Lung (tissue), 12 donors: ENCODE data around the gene AIP. TPM values are rescaled to one million over a fixed set of nuclear protein-coding genes. Genes with fewer than 3 reads are reported as not detected.

Experiments used
- ATAC-seq: fragments of 200-7000 bp; cut with Tn5 transposase; one replicate; pipeline ENCODE4 v1.9.1; 2020; ENCODE audit warnings: moderate number of reproducible peaks; ENCODE audit not compliant: insufficient read depth, low FRiP score
- DNase-seq, 3 donors: peaks; one replicate each; pipeline ENCODE4 v3.0.0-alpha.2; 2013 to 2017
- H3K27ac ChIP-seq, 2 donors: one replicate each; pipeline ENCODE4 v1.5.1; 2013; ENCODE audit warnings: mild to moderate bottlenecking in 2 of 2, moderate library complexity in 2 of 2, control low read depth in 1 of 2, inconsistent platforms in 1 of 2, low read depth in 1 of 2, low read length in 1 of 2
- H3K27me3 ChIP-seq, 3 donors: one replicate each; pipeline ENCODE4 v1.5.1; 2013; ENCODE audit warnings: low read length in 2 of 3; ENCODE audit not compliant: control insufficient read depth in 3 of 3, insufficient read depth in 3 of 3
- H3K36me3 ChIP-seq, 4 donors: one replicate each; pipeline ENCODE4 v1.5.1; 2013; ENCODE audit warnings: low read length in 4 of 4, mild to moderate bottlenecking in 1 of 4, moderate library complexity in 1 of 4; ENCODE audit not compliant: control insufficient read depth in 4 of 4, insufficient read depth in 4 of 4
- H3K4me1 ChIP-seq, 5 donors: one replicate each; pipeline ENCODE4 v1.5.1; 2013; ENCODE audit warnings: low read length in 5 of 5, mild to moderate bottlenecking in 2 of 5, moderate library complexity in 1 of 5; ENCODE audit not compliant: control insufficient read depth in 5 of 5, insufficient read depth in 5 of 5
- H3K4me3 ChIP-seq: one replicate; pipeline ENCODE4 v1.5.1; 2013; ENCODE audit warnings: mild to moderate bottlenecking, control low read depth, moderate library complexity
- H3K9ac ChIP-seq, 2 donors: one replicate each; pipeline ENCODE4 v1.5.1; 2013; ENCODE audit warnings: low read length in 2 of 2, control low read depth in 1 of 2; ENCODE audit not compliant: insufficient read depth in 1 of 2
- H3K9me3 ChIP-seq, 4 donors: one replicate each; pipeline ENCODE4 v1.5.1; 2013; ENCODE audit warnings: low read length in 3 of 4, mild to moderate bottlenecking in 1 of 4, moderate library complexity in 1 of 4; ENCODE audit not compliant: control insufficient read depth in 4 of 4, insufficient read depth in 3 of 4
- WGBS, 2 donors: extraction: QIAGEN DNeasy Blood & Tissue Kit; methylation state at CpG; one replicate each; pipeline ENCODE4 v1.1.7; 2013; 5-methylcytosine and 5-hydroxymethylcytosine counted together
- polyA plus RNA-seq, 2 donors: library from polyadenylated mRNA; stranded (reverse); fragments of 200-250 nt; gene quantifications; one replicate each; pipeline ENCODE4 v1.2.1, GENCODE V29; 2013
- total RNA-seq, 2 donors: library from RNA; depleted of rRNA in 1 of 2; stranded (reverse); fragments of >200 nt in 1 of 2; gene quantifications; one replicate each; pipeline ENCODE4 v1.2.1, GENCODE V29; 2014 to 2021
- TF ChIP-seq, protein P1 (sequence below): IDR thresholded peaks from 2 replicates; pipeline ENCODE4 v1.5.1; 2012; ENCODE audit warnings: mild to moderate bottlenecking; ENCODE audit errors: control extremely low read depth, extremely low read depth
- donor health status: control.
- donor health status: control.
- donor health status: Bipolar disorder and iron deficiency.
- donor health status: healthy.
- donor health status: DM: yes; HTN: yes; CAD: no.

Gene AIP
- total and polyA plus RNA-seq, 4 donors = 60.0 to 126 (median 73.8) TPM

- no peak overlapping the region for H3K4me3 ChIP-seq
- DNase-seq (no peak), ATAC-seq (no peak)
- H3K27ac ChIP-seq = no peak overlapping the region
- 80 to 81% methylated on average over 26 of the region's 26 CpGs for WGBS, 2 donors
- no peaks in the 10 kb centered on the region for H3K27me3 ChIP-seq
- no peaks in the 10 kb centered on the region for H3K4me1 ChIP-seq
- TF ChIP-seq, protein P1, sequence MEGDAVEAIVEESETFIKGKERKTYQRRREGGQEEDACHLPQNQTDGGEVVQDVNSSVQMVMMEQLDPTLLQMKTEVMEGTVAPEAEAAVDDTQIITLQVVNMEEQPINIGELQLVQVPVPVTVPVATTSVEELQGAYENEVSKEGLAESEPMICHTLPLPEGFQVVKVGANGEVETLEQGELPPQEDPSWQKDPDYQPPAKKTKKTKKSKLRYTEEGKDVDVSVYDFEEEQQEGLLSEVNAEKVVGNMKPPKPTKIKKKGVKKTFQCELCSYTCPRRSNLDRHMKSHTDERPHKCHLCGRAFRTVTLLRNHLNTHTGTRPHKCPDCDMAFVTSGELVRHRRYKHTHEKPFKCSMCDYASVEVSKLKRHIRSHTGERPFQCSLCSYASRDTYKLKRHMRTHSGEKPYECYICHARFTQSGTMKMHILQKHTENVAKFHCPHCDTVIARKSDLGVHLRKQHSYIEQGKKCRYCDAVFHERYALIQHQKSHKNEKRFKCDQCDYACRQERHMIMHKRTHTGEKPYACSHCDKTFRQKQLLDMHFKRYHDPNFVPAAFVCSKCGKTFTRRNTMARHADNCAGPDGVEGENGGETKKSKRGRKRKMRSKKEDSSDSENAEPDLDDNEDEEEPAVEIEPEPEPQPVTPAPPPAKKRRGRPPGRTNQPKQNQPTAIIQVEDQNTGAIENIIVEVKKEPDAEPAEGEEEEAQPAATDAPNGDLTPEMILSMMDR = no peak
- H3K9ac ChIP-seq = no peak overlapping the region
- H3K9me3 ChIP-seq = no peaks in the 10 kb centered on the region
- peaks cover 0 to 71% (median 17%) of the 10 kb centered on the region in 4 donors for H3K36me3 ChIP-seq
Measured at GRCh38 chr11:67435031-67435726, 47.6 kb upstream of the AIP start.

DNA sequence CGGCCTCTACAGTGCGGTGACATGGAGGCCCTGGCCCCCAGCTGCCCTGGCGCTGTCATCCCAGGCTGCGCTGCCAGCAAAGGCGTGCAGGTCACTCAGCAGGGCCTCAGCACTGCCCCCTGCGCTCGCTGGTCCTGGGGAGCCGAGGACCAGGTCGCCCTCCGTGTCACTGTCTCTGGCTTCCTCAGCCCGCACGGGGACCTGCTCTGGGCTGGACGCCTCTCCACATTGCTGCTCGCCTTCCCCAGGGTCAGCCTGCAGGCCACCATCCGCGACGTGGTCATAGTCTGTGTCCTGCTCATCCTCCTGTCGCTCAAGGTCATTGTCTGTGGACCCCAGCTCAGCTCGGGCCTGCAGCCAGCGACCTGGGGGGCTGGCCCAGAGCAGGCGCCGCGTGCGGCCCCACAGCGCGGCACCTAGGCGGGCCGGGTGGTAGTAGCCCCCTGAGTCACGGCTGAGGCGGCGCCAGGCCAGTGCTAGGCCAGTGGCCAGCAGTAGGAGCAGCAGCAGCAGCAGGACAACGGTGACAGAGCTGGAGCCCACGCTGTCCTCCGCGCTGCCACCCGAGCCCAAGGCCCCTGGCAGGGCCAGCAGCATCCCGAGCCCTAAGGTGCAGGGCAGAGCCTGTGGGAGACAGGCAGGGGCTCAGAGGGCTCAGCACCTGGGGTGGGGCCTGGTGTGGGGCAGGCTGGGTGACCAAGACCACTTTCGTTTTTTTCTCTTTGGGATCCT is 46.9 kb upstream of the AIP start:
- no peak overlapping the region for H3K9ac ChIP-seq

DNA sequence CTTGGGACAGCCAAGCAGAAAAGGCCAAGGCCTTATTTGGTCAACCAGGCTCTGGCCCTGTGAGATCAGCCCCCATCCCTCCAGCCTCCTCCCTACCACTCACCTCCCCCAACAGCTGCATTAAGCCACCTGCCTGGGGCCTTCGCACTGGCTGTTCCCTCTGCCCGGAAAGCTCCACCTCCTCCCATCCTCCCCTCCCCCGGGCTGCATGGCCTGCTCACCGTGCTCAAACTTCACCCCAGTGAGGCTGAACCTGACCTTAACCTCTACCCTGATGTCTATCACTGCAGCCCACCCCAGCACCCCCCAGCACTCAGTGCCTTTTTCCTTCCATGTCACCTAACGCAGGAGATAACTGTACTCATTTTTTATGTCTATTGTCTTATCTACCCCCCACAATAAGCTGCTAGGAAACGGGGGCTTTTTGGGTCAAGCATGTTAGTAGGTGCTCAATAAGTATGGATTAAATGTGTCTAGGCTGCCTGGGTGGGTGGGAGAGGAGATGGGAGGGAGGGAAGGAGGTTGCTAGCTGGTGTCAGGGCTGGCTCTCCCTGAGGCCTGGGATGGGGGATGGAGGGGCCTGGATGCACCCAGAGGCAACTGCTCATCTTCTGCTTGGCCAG is 46.3 kb upstream of the AIP start:
- Histone ChIP-seq H3K4me1 (no peaks in the 10 kb centered on the region), H3K27me3 (no peaks in the 10 kb centered on the region), H3K4me3 (no peak overlapping the region), H3K36me3 (peaks cover 0 to 78% (median 11%) of the 10 kb centered on the region in 4 donors), H3K9ac (no peak overlapping the region), H3K9me3 (no peaks in the 10 kb centered on the region), H3K27ac (no peak overlapping the region)
- 30 to 48% methylated on average over 6 of the region's 6 CpGs for WGBS, 2 donors
- DNase-seq (no peak), ATAC-seq (no peak)
- TF ChIP-seq, protein P1 = no peak

More for the DNA sequence above, 46.9 kb upstream of the AIP start:
- Histone ChIP-seq H3K27me3 (no peaks in the 10 kb centered on the region), H3K4me3 (no peak overlapping the region), H3K9me3 (no peaks in the 10 kb centered on the region), H3K27ac (no peak overlapping the region), H3K4me1 (no peaks in the 10 kb centered on the region), H3K36me3 (peaks cover 0 to 75% (median 14%) of the 10 kb centered on the region in 4 donors)
- 85 to 92% methylated on average over 38 of the region's 38 CpGs for WGBS, 2 donors
- TF ChIP-seq, protein P1 = no peak
- DNase-seq (no peak), ATAC-seq (no peak)
